SU-DHL-6 (cell line): ENCODE results near the gene CDC42EP1.

ENCODE experiments used
- H2AFZ ChIP-seq: fragments of 200-600 bp; sonication (generic); 2 replicates; pipeline ENCODE4 v1.6.1; 2014; ENCODE audit warnings: low read depth, mild to moderate bottlenecking, moderate library complexity, mixed read lengths, antibody characterized with exemption, low read length; ENCODE audit not compliant: severe bottlenecking
- H3F3A ChIP-seq: fragments of 200-600 bp; shearing (Covaris generic); 2 replicates; pipeline ENCODE4 v1.6.0; 2016; ENCODE audit warnings: antibody characterized with exemption, mild to moderate bottlenecking; ENCODE audit not compliant: insufficient read depth
- H3K27ac ChIP-seq: fragments of 200-600 bp; sonication (generic); 2 replicates; pipeline ENCODE4 v1.5.1; 2016; ENCODE audit warnings: low read depth, mild to moderate bottlenecking, low read length, moderate library complexity, mixed read lengths
- H3K27me3 ChIP-seq: fragments of 200-600 bp; sonication (generic), shearing (Covaris generic); 2 replicates; pipeline ENCODE4 v1.6.0; 2014; ENCODE audit warnings: mild to moderate bottlenecking, low read length
- H3K36me3 ChIP-seq: fragments of 200-600 bp; sonication (generic); 2 replicates; pipeline ENCODE4 v1.6.1; 2014; ENCODE audit warnings: mild to moderate bottlenecking, low read length, mixed read lengths
- H3K4me2 ChIP-seq: fragments of 300-600, 200-600 bp; shearing (Covaris generic), sonication (generic); 2 replicates; pipeline ENCODE4 v1.6.0; 2014; ENCODE audit warnings: low read length, low read depth, mild to moderate bottlenecking; ENCODE audit not compliant: poor library complexity, severe bottlenecking
- H3K4me3 ChIP-seq: fragments of 200-600 bp; sonication (generic); 2 replicates; pipeline ENCODE4 v1.5.1; 2014; ENCODE audit warnings: antibody characterized with exemption, low read length, mild to moderate bottlenecking, mixed read lengths; ENCODE audit not compliant: insufficient read depth, poor library complexity, severe bottlenecking
- H3K79me2 ChIP-seq: fragments of 200-600 bp; sonication (generic); 2 replicates; pipeline ENCODE4 v1.6.1; 2014; ENCODE audit warnings: mild to moderate bottlenecking, low read length, moderate library complexity; ENCODE audit not compliant: insufficient read depth
- H3K9ac ChIP-seq: fragments of 200-600 bp; sonication (generic); 2 replicates; pipeline ENCODE4 v1.7.0; 2014; ENCODE audit warnings: mild to moderate bottlenecking, low read length
- H3K9me2 ChIP-seq: fragments of 200-600 bp; sonication (generic); replicated peaks from 2 replicates; pipeline ENCODE4 v1.6.1; 2014; ENCODE audit warnings: low read length; ENCODE audit not compliant: insufficient read depth
- H3K9me3 ChIP-seq: fragments of 200-600 bp; sonication (generic); 2 replicates; pipeline ENCODE4 v1.6.1; 2014; ENCODE audit warnings: low read length, mixed read lengths; ENCODE audit not compliant: insufficient read depth
- H4K20me1 ChIP-seq: fragments of 200-600 bp; sonication (generic); 2 replicates; pipeline ENCODE4 v1.6.1; 2014; ENCODE audit warnings: low read depth, mild to moderate bottlenecking, antibody characterized with exemption, low read length, moderate library complexity, mixed read lengths
- CTCF ChIP-seq: fragments of 200-600 bp; sonication (generic); IDR thresholded peaks from one replicate; pipeline ENCODE4 v1.5.1; 2017; ENCODE audit warnings: antibody characterized with exemption, mild to moderate bottlenecking, low read length, moderate library complexity; ENCODE audit not compliant: insufficient read depth, poor library complexity, severe bottlenecking
- EZH2phosphoT487 ChIP-seq: fragments of 200-600 bp; sonication (generic), shearing (Covaris generic); conservative IDR thresholded peaks from 2 replicates; pipeline ENCODE4 v1.6.1; 2018; ENCODE audit warnings: mild to moderate bottlenecking, antibody characterized with exemption, low read length, moderate library complexity, mixed read lengths

Gene CDC42EP1

GRCh38 chr22:37563153-37564081 is 3.1 kb downstream of the CDC42EP1 start:
- Histone ChIP-seq H3F3A (no peaks in the 10 kb centered on the region), H3K9ac (no peak overlapping the region), H3K79me2 (no peaks in the 10 kb centered on the region), H3K36me3 (no peaks in the 10 kb centered on the region), H2AFZ (no peak overlapping the region), H3K27me3 (no peaks in the 10 kb centered on the region), H3K9me3 (no peaks in the 10 kb centered on the region), H3K4me2 (no peak overlapping the region), H3K27ac (no peak overlapping the region), H3K9me2 (no peaks in the 10 kb centered on the region), H4K20me1 (no peaks in the 10 kb centered on the region), H3K4me3 (no peak overlapping the region)
- TF ChIP-seq CTCF, result no peak

GRCh38 chr22:37564111-37564711 is 3.9 kb downstream of the CDC42EP1 start:
- no peak overlapping the region for H3K4me2 ChIP-seq
- no peaks in the 10 kb centered on the region for H3K79me2 ChIP-seq
- H3K9me2 ChIP-seq, result no peaks in the 10 kb centered on the region
- no peak for TF ChIP-seq EZH2phosphoT487
- no peak for TF ChIP-seq CTCF
- H3F3A ChIP-seq, result no peaks in the 10 kb centered on the region
- no peak overlapping the region for H3K9ac ChIP-seq
- no peaks in the 10 kb centered on the region for H3K36me3 ChIP-seq
- no peak overlapping the region for H3K4me3 ChIP-seq
- no peak overlapping the region for H3K27ac ChIP-seq
- H3K27me3 ChIP-seq, result no peaks in the 10 kb centered on the region
- H4K20me1 ChIP-seq, result no peaks in the 10 kb centered on the region
- no peak overlapping the region for H2AFZ ChIP-seq
- H3K9me3 ChIP-seq, result no peaks in the 10 kb centered on the region

GRCh38 chr22:37565830-37566229 is 5.5 kb downstream of the CDC42EP1 start:
- Histone ChIP-seq H3K36me3 (no peaks in the 10 kb centered on the region), H3K27ac (no peak overlapping the region), H4K20me1 (no peaks in the 10 kb centered on the region), H2AFZ (no peak overlapping the region), H3K9ac (no peak overlapping the region), H3K27me3 (no peaks in the 10 kb centered on the region), H3K79me2 (no peaks in the 10 kb centered on the region), H3K9me3 (no peaks in the 10 kb centered on the region), H3F3A (no peaks in the 10 kb centered on the region), H3K9me2 (no peaks in the 10 kb centered on the region), H3K4me2 (no peak overlapping the region), H3K4me3 (no peak overlapping the region)
- TF ChIP-seq CTCF, result no peak
- no peak for TF ChIP-seq EZH2phosphoT487
